ENCODE data around the gene PAGE4. TPM values are rescaled to one million over a fixed set of nuclear protein-coding genes. Genes with fewer than 3 reads are reported as not detected.

The PAGE4 gene
- total and polyA plus RNA-seq, 8 donors, result not detected

Other genes with a start within 250 kb of the PAGE4 start
- not detected for gene GAGE12H, start 249.4 kb upstream of the PAGE4 start, total RNA-seq
- gene GAGE12H, start 249.4 kb upstream of the PAGE4 start, polyA plus RNA-seq, result not detected
- not detected for gene GAGE2A, start 239.8 kb upstream of the PAGE4 start, total RNA-seq
- not detected for gene GAGE2A, start 239.8 kb upstream of the PAGE4 start, polyA plus RNA-seq
- not detected for gene GAGE1, start 230.3 kb upstream of the PAGE4 start, total RNA-seq
- gene GAGE1, start 230.3 kb upstream of the PAGE4 start, polyA plus RNA-seq, result not detected
- not detected for gene PAGE1, start 133.3 kb upstream of the PAGE4 start, total RNA-seq
- gene PAGE1, start 133.3 kb upstream of the PAGE4 start, polyA plus RNA-seq, result not detected
- gene USP27X, start 50.2 kb downstream of the PAGE4 start, total RNA-seq, result 1 to 10 TPM in 3 of 5 donors, under 1 TPM in 1, not detected in 1; 0.29 to 4.0 (median 2.1) TPM
- gene USP27X, start 50.2 kb downstream of the PAGE4 start, polyA plus RNA-seq, result 1 to 10 TPM; 1.6 to 2.3 (median 2.1) TPM
- 10 to 100 TPM in 1 of 5 donors, 1 to 10 TPM in 4; 1.2 to 13.8 (median 8.1) TPM for gene CLCN5, start 93.3 kb downstream of the PAGE4 start, total RNA-seq
- gene CLCN5, start 93.3 kb downstream of the PAGE4 start, polyA plus RNA-seq, result 1 to 10 TPM in 1 of 3 donors, under 1 TPM in 2; 0.31 to 1.5 (median 0.93) TPM